ENCODE results near the gene MAST4.

MAST4 gene

DNA sequence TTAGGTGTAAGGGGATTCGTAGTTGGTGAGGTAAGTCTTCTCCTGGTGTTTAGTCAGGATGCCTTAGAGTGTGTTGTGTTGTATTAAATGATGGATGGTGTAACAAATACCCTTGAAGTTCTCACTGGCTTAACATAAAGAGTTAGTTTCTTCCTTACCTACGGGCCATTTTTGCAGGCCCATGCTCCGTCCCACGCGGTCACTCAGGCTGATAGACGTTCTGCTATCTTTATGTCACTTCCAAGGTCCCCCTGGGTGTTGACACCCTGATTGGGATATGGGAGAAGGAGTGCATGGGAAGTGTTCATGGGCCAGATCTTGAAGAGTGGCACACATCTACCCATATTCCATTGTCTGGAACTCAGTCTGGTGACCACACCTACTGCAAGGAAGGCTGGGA lies 214.0 kb downstream of the MAST4 start:
- no peaks in the 10 kb centered on the region for H4K20me1 ChIP-seq (ENCODE audit: control insufficient read depth, insufficient read depth, low read depth, low read length)
- H3K79me2 ChIP-seq (ENCODE audit: control insufficient read depth, low read length), result no peaks in the 10 kb centered on the region
- peaks cover 12% of the 10 kb centered on the region for H3K27me3 ChIP-seq (ENCODE audit: control insufficient read depth, low read length)
- no peaks in the 10 kb centered on the region for H3K9me3 ChIP-seq (ENCODE audit: control insufficient read depth, insufficient read depth, low read length)
- no peak overlapping the region for H3K4me2 ChIP-seq (ENCODE audit: low read length)
- H3K27ac ChIP-seq (ENCODE audit: low read depth, low read length), result no peak overlapping the region
- H3K4me3 ChIP-seq (ENCODE audit: low read length), result no peak overlapping the region
- peaks cover 22% of the 10 kb centered on the region for H3K4me1 ChIP-seq (ENCODE audit: control insufficient read depth, low read length)
- no peaks in the 10 kb centered on the region for H3K36me3 ChIP-seq (ENCODE audit: control insufficient read depth, low read length)
- TF ChIP-seq, protein P1, sequence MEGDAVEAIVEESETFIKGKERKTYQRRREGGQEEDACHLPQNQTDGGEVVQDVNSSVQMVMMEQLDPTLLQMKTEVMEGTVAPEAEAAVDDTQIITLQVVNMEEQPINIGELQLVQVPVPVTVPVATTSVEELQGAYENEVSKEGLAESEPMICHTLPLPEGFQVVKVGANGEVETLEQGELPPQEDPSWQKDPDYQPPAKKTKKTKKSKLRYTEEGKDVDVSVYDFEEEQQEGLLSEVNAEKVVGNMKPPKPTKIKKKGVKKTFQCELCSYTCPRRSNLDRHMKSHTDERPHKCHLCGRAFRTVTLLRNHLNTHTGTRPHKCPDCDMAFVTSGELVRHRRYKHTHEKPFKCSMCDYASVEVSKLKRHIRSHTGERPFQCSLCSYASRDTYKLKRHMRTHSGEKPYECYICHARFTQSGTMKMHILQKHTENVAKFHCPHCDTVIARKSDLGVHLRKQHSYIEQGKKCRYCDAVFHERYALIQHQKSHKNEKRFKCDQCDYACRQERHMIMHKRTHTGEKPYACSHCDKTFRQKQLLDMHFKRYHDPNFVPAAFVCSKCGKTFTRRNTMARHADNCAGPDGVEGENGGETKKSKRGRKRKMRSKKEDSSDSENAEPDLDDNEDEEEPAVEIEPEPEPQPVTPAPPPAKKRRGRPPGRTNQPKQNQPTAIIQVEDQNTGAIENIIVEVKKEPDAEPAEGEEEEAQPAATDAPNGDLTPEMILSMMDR (IDR thresholded peaks at IDR 0.05; ENCODE audit: low read depth, low read length, poor library complexity, severe bottlenecking), result no peak
- TF ChIP-seq EZH2phosphoT487 (IDR thresholded peaks at IDR 0.05; ENCODE audit: borderline replicate concordance, low read length), result no peak
- no peaks in the 10 kb centered on the region for H3F3A ChIP-seq (ENCODE audit: control insufficient read depth, insufficient read depth)
- H3K9me2 ChIP-seq (replicated peaks; ENCODE audit: control insufficient read depth, low read length), result no peaks in the 10 kb centered on the region

DNA sequence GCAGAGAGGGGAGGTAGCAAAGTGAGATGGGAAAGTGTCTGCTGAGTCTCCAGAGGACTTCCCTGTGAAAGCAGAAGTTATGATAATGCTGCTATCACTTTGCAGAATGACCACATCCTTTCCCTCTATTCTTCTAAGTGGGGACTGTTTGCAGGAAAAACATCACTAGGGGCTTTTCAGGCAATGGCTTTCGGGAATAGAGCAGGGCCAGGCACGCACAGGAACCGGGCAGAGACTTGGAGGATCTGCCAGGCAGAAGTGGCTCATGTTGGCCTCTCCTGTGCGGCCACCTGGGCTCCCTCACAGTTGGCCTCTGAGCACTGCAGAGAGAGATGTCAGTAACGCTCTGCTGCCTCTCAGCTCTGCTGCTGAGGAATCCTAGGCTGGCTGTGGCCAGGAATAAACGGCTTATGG lies 214.7 kb downstream of the MAST4 start:
- H3K27me3 ChIP-seq (ENCODE audit: control insufficient read depth, low read length), result peaks cover 12% of the 10 kb centered on the region
- H3K4me2 ChIP-seq (ENCODE audit: low read length), result peak overlapping the region; percentile 51
- no peak for TF ChIP-seq EZH2phosphoT487 (IDR thresholded peaks at IDR 0.05; ENCODE audit: borderline replicate concordance, low read length)
- TF ChIP-seq, protein P1 (IDR thresholded peaks at IDR 0.05; ENCODE audit: low read depth, low read length, poor library complexity, severe bottlenecking), result no peak
- H3K36me3 ChIP-seq (ENCODE audit: control insufficient read depth, low read length), result no peaks in the 10 kb centered on the region
- no peaks in the 10 kb centered on the region for H3K9me3 ChIP-seq (ENCODE audit: control insufficient read depth, insufficient read depth, low read length)
- H3K79me2 ChIP-seq (ENCODE audit: control insufficient read depth, low read length), result no peaks in the 10 kb centered on the region
- no peaks in the 10 kb centered on the region for H4K20me1 ChIP-seq (ENCODE audit: control insufficient read depth, insufficient read depth, low read depth, low read length)
- peak overlapping the region; percentile 19; the same call in 1 of the 2 replicates for H3K4me3 ChIP-seq (ENCODE audit: low read length)
- H3K9me2 ChIP-seq (replicated peaks; ENCODE audit: control insufficient read depth, low read length), result no peaks in the 10 kb centered on the region
- H3K4me1 ChIP-seq (ENCODE audit: control insufficient read depth, low read length), result peaks cover 22% of the 10 kb centered on the region
- H3K27ac ChIP-seq (ENCODE audit: low read depth, low read length), result no peak overlapping the region
- no peaks in the 10 kb centered on the region for H3F3A ChIP-seq (ENCODE audit: control insufficient read depth, insufficient read depth)

- H3K4me3 ChIP-seq (ENCODE audit: low read length), result no peak overlapping the region
- H3K27ac ChIP-seq (ENCODE audit: low read depth, low read length), result no peak overlapping the region
- H3F3A ChIP-seq (ENCODE audit: control insufficient read depth, insufficient read depth), result no peaks in the 10 kb centered on the region
- no peaks in the 10 kb centered on the region for H3K9me2 ChIP-seq (replicated peaks; ENCODE audit: control insufficient read depth, low read length)
- no peaks in the 10 kb centered on the region for H3K9me3 ChIP-seq (ENCODE audit: control insufficient read depth, insufficient read depth, low read length)
- H3K4me1 ChIP-seq (ENCODE audit: control insufficient read depth, low read length), result peaks cover 22% of the 10 kb centered on the region
- H3K27me3 ChIP-seq (ENCODE audit: control insufficient read depth, low read length), result peaks cover 8% of the 10 kb centered on the region
- H3K4me2 ChIP-seq (ENCODE audit: low read length), result no peak overlapping the region
- no peak for TF ChIP-seq EZH2phosphoT487 (IDR thresholded peaks at IDR 0.05; ENCODE audit: borderline replicate concordance, low read length)
- TF ChIP-seq, protein P1 (IDR thresholded peaks at IDR 0.05; ENCODE audit: low read depth, low read length, poor library complexity, severe bottlenecking), result no peak
- no peaks in the 10 kb centered on the region for H4K20me1 ChIP-seq (ENCODE audit: control insufficient read depth, insufficient read depth, low read depth, low read length)
- H3K36me3 ChIP-seq (ENCODE audit: control insufficient read depth, low read length), result no peaks in the 10 kb centered on the region
- no peaks in the 10 kb centered on the region for H3K79me2 ChIP-seq (ENCODE audit: control insufficient read depth, low read length)
Measured at GRCh38 chr5:66812291-66812690, 216.1 kb downstream of the MAST4 start.

Measured in DOHH2 (cell line).